ENCODE measurements around the gene ARHGAP4. TPM values are rescaled to one million over a fixed set of nuclear protein-coding genes. Genes with fewer than 3 reads are reported as not detected.

The ARHGAP4 gene
- total RNA-seq, 3 donors from 2014 or later (not counting 1 experiment from before 2014, with no cell fraction given) = 352 to 398 (median 384) TPM

- no peaks in the 10 kb centered on the region for H3K27me3 Mint-ChIP-seq (ENCODE audit: low read depth in 2 of 2)
These were observed 32.5 kb upstream of the ARHGAP4 start for GRCh38 chrX:153958605-153959004.

GRCh38 chrX:153957224-153957623 is 31.2 kb upstream of the ARHGAP4 start:
- H3K4me3 Mint-ChIP-seq = no peak overlapping the region
- DNase-seq (no peak), ATAC-seq (no peak)
- no peaks in the 10 kb centered on the region for H3K27me3 Mint-ChIP-seq (ENCODE audit: low read depth in 2 of 2)
- no peaks in the 10 kb centered on the region for H3K36me3 Mint-ChIP-seq
- H3K4me1 Mint-ChIP-seq = no peaks in the 10 kb centered on the region
- no peaks in the 10 kb centered on the region for H3K9me3 ChIP-seq (ENCODE audit: control insufficient read depth, insufficient read depth, low read length)
- H3K4me1 ChIP-seq (ENCODE audit: control insufficient read depth, insufficient read depth, low read length) = peaks cover 10% of the 10 kb centered on the region
- H3K27me3 ChIP-seq (ENCODE audit: control insufficient read depth, insufficient read depth, low read length) = no peaks in the 10 kb centered on the region
- intact Hi-C loops (cut with micrococcal nuclease) = no loop called here
- no peak overlapping the region for H3K4me3 ChIP-seq (ENCODE audit: low read length)
- no peaks in the 10 kb centered on the region for H3K9me3 Mint-ChIP-seq
- TF ChIP-seq CTCF (IDR thresholded peaks at IDR 0.05) = no peak
- H3K36me3 ChIP-seq (ENCODE audit: control insufficient read depth, insufficient read depth, low read length) = peaks cover 89% of the 10 kb centered on the region
- WGBS (ENCODE audit: insufficient coverage) = 89% methylated on average over 17 of the region's 17 CpGs
- no peak overlapping the region for H3K27ac ChIP-seq (ENCODE audit: low read length)
- no peak overlapping the region for H3K27ac Mint-ChIP-seq

More at GRCh38 chrX:153958605-153959004, 32.5 kb upstream of the ARHGAP4 start:
- H3K27ac Mint-ChIP-seq = no peak overlapping the region
- no peaks in the 10 kb centered on the region for H3K36me3 Mint-ChIP-seq
- H3K9me3 Mint-ChIP-seq = no peaks in the 10 kb centered on the region
- H3K4me3 Mint-ChIP-seq = no peak overlapping the region
- intact Hi-C loops (cut with micrococcal nuclease) = no loop called here
- WGBS (ENCODE audit: insufficient coverage) = 97% methylated on average over 14 of the region's 14 CpGs
- no peak for TF ChIP-seq CTCF (IDR thresholded peaks at IDR 0.05)
- Histone ChIP-seq H3K27ac (ENCODE audit: low read length) (no peak overlapping the region), H3K9me3 (ENCODE audit: control insufficient read depth, insufficient read depth, low read length) (no peaks in the 10 kb centered on the region), H3K36me3 (ENCODE audit: control insufficient read depth, insufficient read depth, low read length) (peaks cover 90% of the 10 kb centered on the region), H3K27me3 (ENCODE audit: control insufficient read depth, insufficient read depth, low read length) (no peaks in the 10 kb centered on the region), H3K4me1 (ENCODE audit: control insufficient read depth, insufficient read depth, low read length) (peaks cover 1% of the 10 kb centered on the region), H3K4me3 (ENCODE audit: low read length) (no peak overlapping the region)
- ATAC-seq = no peak
- DNase-seq = no peak
- H3K4me1 Mint-ChIP-seq = no peaks in the 10 kb centered on the region

GRCh38 chrX:153956044-153956907 is 30.2 kb upstream of the ARHGAP4 start:
- H3K4me3 Mint-ChIP-seq = no peak overlapping the region
- intact Hi-C loops (cut with micrococcal nuclease) = no loop called here
- DNase-seq (no peak), ATAC-seq (no peak)
- H3K27ac ChIP-seq (ENCODE audit: low read length) = no peak overlapping the region
- no peak overlapping the region for H3K4me3 ChIP-seq (ENCODE audit: low read length)
- H3K27me3 Mint-ChIP-seq (ENCODE audit: low read depth in 2 of 2) = no peaks in the 10 kb centered on the region
- no peak overlapping the region for H3K27ac Mint-ChIP-seq
- no peaks in the 10 kb centered on the region for H3K36me3 Mint-ChIP-seq
- H3K36me3 ChIP-seq (ENCODE audit: control insufficient read depth, insufficient read depth, low read length) = peaks cover 89% of the 10 kb centered on the region
- H3K9me3 ChIP-seq (ENCODE audit: control insufficient read depth, insufficient read depth, low read length) = no peaks in the 10 kb centered on the region
- H3K27me3 ChIP-seq (ENCODE audit: control insufficient read depth, insufficient read depth, low read length) = no peaks in the 10 kb centered on the region
- peaks cover 10% of the 10 kb centered on the region for H3K4me1 ChIP-seq (ENCODE audit: control insufficient read depth, insufficient read depth, low read length)
- H3K9me3 Mint-ChIP-seq = no peaks in the 10 kb centered on the region
- no peaks in the 10 kb centered on the region for H3K4me1 Mint-ChIP-seq
- WGBS (ENCODE audit: insufficient coverage) = 92% methylated on average over 35 of the region's 35 CpGs
- no peak for TF ChIP-seq CTCF (IDR thresholded peaks at IDR 0.05)
